ENCODE results near the gene HDAC4. TPM values are rescaled to one million over a fixed set of nuclear protein-coding genes. Genes with fewer than 3 reads are reported as not detected.

The HDAC4 gene
- total and polyA plus RNA-seq, 9 of the 15 experiments (the other 6 are each of a cell fraction or from before 2014, with no cell fraction given), result 0.11 to 20.2 (median 4.0) TPM

- no peak for TF ChIP-seq SMAD3 (CRISPR knock-in tag; conservative IDR thresholded peaks at IDR 0.05)
Measured at GRCh38 chr2:239238381-239238780, 162.4 kb downstream of the HDAC4 start (continued).

- Histone ChIP-seq H3K4me2 (ENCODE audit: insufficient read depth, low read length) (no peak overlapping the region), H3K9me3 (replicated peaks; ENCODE audit: control insufficient read depth, insufficient read depth, low read depth, low read length) (no peaks in the 10 kb centered on the region), H3K36me3 (ENCODE audit: control insufficient read depth, insufficient read depth, low read length) (no peaks in the 10 kb centered on the region), H2AFZ (ENCODE audit: low read depth, low read length) (no peak overlapping the region), H3K27ac (ENCODE audit: extremely low read depth, low read depth, low read length) (no peak overlapping the region), H3K27me3 (ENCODE audit: control insufficient read depth in 2 of 2, insufficient read depth in 2 of 2, low read length in 2 of 2) (no peaks in the 10 kb centered on the region), H3K4me3 (no peak overlapping the region), H3K79me2 (ENCODE audit: control insufficient read depth, insufficient read depth, low read length) (peaks cover 4% of the 10 kb centered on the region; the same call in 2 of the 3 replicates), H3K4me1 (replicated peaks in 1 of 2; ENCODE audit: control insufficient read depth in 2 of 2, insufficient read depth in 2 of 2, low read length in 2 of 2) (peaks cover 17 to 25% of the 10 kb centered on the region in 2 experiments; a peak in 4 of 5 replicates), H3K9me1 (ENCODE audit: control insufficient read depth, insufficient read depth, low read length) (no peaks in the 10 kb centered on the region), H4K20me1 (replicated peaks; ENCODE audit: control insufficient read depth, insufficient read depth, low read length) (peaks cover 16% of the 10 kb centered on the region), H3K9ac (ENCODE audit: insufficient read depth in 1 of 2, low read depth in 2 of 2, low read length in 2 of 2) (no peak overlapping the region; a peak in 1 of 4 replicates)
- CTCF ChIA-PET (ENCODE audit: low intra/inter-chr PET ratio), result no interaction called here
- POLR2A ChIA-PET, result no interaction called here
- WGBS (ENCODE audit: insufficient coverage, low coverage, missing lambda C conversion rate), result 31% methylated on average over 8 of the region's 9 CpGs
- intact Hi-C loops (cut with micrococcal nuclease), result no loop called here
- ATAC-seq (no peak), DNase-seq (ENCODE audit: extremely low read depth in 1 of 4, low spot score in 3 of 4) (no peak), FAIRE-seq (no peak)
- BruUV-seq (replicated peaks), result no TSS peak
- TF ChIP-seq E2F3 (CRISPR knock-in tag; IDR thresholded peaks at IDR 0.05), result no peak
- peak; percentile 55; the same call in 1 of the 2 replicates for TF ChIP-seq SPI1 (IDR thresholded peaks at IDR 0.05; ENCODE audit: borderline replicate concordance, low read depth, low read length)
- in situ Hi-C loops (cut with MboI), result no loop called here
Measured at GRCh38 chr2:239236808-239237205, 164.0 kb downstream of the HDAC4 start.

GRCh38 chr2:239236043-239236807 is 164.6 kb downstream of the HDAC4 start:
- WGBS (ENCODE audit: insufficient coverage, low coverage, missing lambda C conversion rate), result 76% methylated on average over 8 of the region's 20 CpGs
- no peak overlapping the region for H3K4me3 ChIP-seq
- H3K4me2 ChIP-seq (ENCODE audit: insufficient read depth, low read length), result no peak overlapping the region
- in situ Hi-C loops (cut with MboI) (no loop called here), intact Hi-C loops (cut with micrococcal nuclease) (no loop called here)
- peak; percentile 59 for TF ChIP-seq USF2 (CRISPR knock-in tag; IDR thresholded peaks at IDR 0.05)
- no peak for TF ChIP-seq MXD1 (CRISPR knock-in tag; IDR thresholded peaks at IDR 0.05; ENCODE audit: borderline replicate concordance, poor library complexity, severe bottlenecking)
- TF ChIP-seq NCOA4 (IDR thresholded peaks at IDR 0.05; ENCODE audit: partially characterized antibody), result no peak
- TF ChIP-seq IRF1 (CRISPR knock-in tag; IDR thresholded peaks at IDR 0.05; ENCODE audit: borderline replicate concordance), result no peak
- no peak for TF ChIP-seq ZNF212 (CRISPR knock-in tag; IDR thresholded peaks at IDR 0.05)
- no peaks in the 10 kb centered on the region for H3K9me3 ChIP-seq (replicated peaks; ENCODE audit: control insufficient read depth, insufficient read depth, low read depth, low read length)
- peaks cover 15% of the 10 kb centered on the region for H4K20me1 ChIP-seq (replicated peaks; ENCODE audit: control insufficient read depth, insufficient read depth, low read length)
- peaks cover 16 to 25% of the 10 kb centered on the region in 2 experiments; a peak in 4 of 5 replicates for H3K4me1 ChIP-seq (replicated peaks in 1 of 2; ENCODE audit: control insufficient read depth in 2 of 2, insufficient read depth in 2 of 2, low read length in 2 of 2)
- H3K36me3 ChIP-seq (ENCODE audit: control insufficient read depth, insufficient read depth, low read length), result no peaks in the 10 kb centered on the region
- no peaks in the 10 kb centered on the region for H3K27me3 ChIP-seq (ENCODE audit: control insufficient read depth in 2 of 2, insufficient read depth in 2 of 2, low read length in 2 of 2)
- ATAC-seq (no peak), FAIRE-seq (no peak), DNase-seq (ENCODE audit: extremely low read depth in 1 of 4, low spot score in 3 of 4) (peak in 1 of 4 experiments; percentile 29)
- no peak overlapping the region for H2AFZ ChIP-seq (ENCODE audit: low read depth, low read length)
- POLR2A ChIA-PET, result no interaction called here
- H3K9ac ChIP-seq (ENCODE audit: insufficient read depth in 1 of 2, low read depth in 2 of 2, low read length in 2 of 2), result no peak overlapping the region
- H3K9me1 ChIP-seq (ENCODE audit: control insufficient read depth, insufficient read depth, low read length), result no peaks in the 10 kb centered on the region
- CTCF ChIA-PET (ENCODE audit: low intra/inter-chr PET ratio), result no interaction called here
- H3K79me2 ChIP-seq (ENCODE audit: control insufficient read depth, insufficient read depth, low read length), result peaks cover 4% of the 10 kb centered on the region; the same call in 2 of the 3 replicates
- H3K27ac ChIP-seq (ENCODE audit: extremely low read depth, low read depth, low read length), result no peak overlapping the region
- no TSS peak for BruUV-seq (replicated peaks)
